Thymus (tissue), 11 donors: ENCODE results near the gene GALNT8. TPM values are rescaled to one million over a fixed set of nuclear protein-coding genes. Genes with fewer than 3 reads are reported as not detected.
"Not testable (repeated sequence)": the region's sequence is repeated elsewhere in the genome, so short reads cannot be mapped to it uniquely, and the experiment has no call there.

Experiments
- DNase-seq, 9 donors: peaks; one replicate each; pipeline ENCODE4 v3.0.0-alpha.2; 2013; ENCODE audit warnings: low spot score in 9 of 9, low read depth in 6 of 9, missing footprints in 1 of 9
- H3K27ac ChIP-seq, 2 donors: one replicate each; pipeline ENCODE4 v1.5.1; 2013; ENCODE audit warnings: control low read depth in 1 of 2, low read depth in 1 of 2, low read length in 1 of 2, mild to moderate bottlenecking in 1 of 2, moderate library complexity in 1 of 2
- H3K27me3 ChIP-seq, 2 donors: one replicate each; pipeline ENCODE4 v1.5.1; 2013; ENCODE audit warnings: low read length in 1 of 2; ENCODE audit not compliant: control insufficient read depth in 2 of 2, insufficient read depth in 1 of 2
- H3K36me3 ChIP-seq, 2 donors: one replicate each; pipeline ENCODE4 v1.5.1; 2013; ENCODE audit warnings: low read length in 1 of 2, mild to moderate bottlenecking in 1 of 2, moderate library complexity in 1 of 2; ENCODE audit not compliant: control insufficient read depth in 2 of 2, insufficient read depth in 2 of 2
- H3K4me1 ChIP-seq, 2 donors: one replicate each; pipeline ENCODE4 v1.5.1; 2013; ENCODE audit warnings: low read length in 2 of 2; ENCODE audit not compliant: control insufficient read depth in 2 of 2, insufficient read depth in 2 of 2
- H3K4me3 ChIP-seq, 2 donors: one replicate each; pipeline ENCODE4 v1.5.1; 2013; ENCODE audit warnings: low read length in 2 of 2, control low read depth in 1 of 2, mild to moderate bottlenecking in 1 of 2
- H3K9me3 ChIP-seq, 2 donors: one replicate each; pipeline ENCODE4 v1.5.1; 2013; ENCODE audit warnings: low read length in 1 of 2, mild to moderate bottlenecking in 1 of 2; ENCODE audit not compliant: control insufficient read depth in 2 of 2, insufficient read depth in 1 of 2
- WGBS: extraction: QIAGEN DNeasy Blood & Tissue Kit; methylation state at CpG from one replicate; pipeline ENCODE4 v1.1.7; 2013; 5-methylcytosine and 5-hydroxymethylcytosine counted together
- polyA plus RNA-seq: library from polyadenylated mRNA; stranded (reverse); fragments of 200-250 nt; gene quantifications from one replicate; pipeline ENCODE4 v1.2.3, GENCODE V29; 2013
- total RNA-seq: library from RNA; stranded (reverse); fragments of 120-200 nt; gene quantifications from one replicate; pipeline ENCODE4 v1.2.4, GENCODE V29; 2013
- donor health status: healthy.

Gene GALNT8
- total and polyA plus RNA-seq, 2 donors = 0.30 to 0.61 TPM

DNA sequence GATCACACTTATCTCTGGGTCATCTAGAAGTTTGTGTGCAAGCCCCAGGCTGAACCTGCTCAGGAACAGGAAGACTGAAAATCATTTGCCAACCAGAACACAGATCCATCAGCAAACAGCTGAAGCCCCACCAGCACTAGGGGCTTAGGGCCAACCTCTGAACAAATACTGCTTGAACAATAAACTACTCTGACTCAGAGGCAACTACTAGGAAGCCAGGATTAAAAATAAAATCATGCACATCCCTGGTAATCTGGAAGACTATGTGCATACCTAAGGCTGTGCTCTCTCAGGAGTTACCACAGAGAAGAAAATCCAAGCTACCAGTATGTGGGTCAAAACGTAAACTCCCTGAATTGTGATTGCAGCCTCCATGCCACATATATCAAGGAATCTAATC is 15.9 kb downstream of the GALNT8 start:
- peaks cover 0 to 7% of the 10 kb centered on the region in 2 donors for H3K27me3 ChIP-seq
- H3K4me3 ChIP-seq = no peak overlapping the region
- H3K9me3 ChIP-seq = no peaks in the 10 kb centered on the region
- H3K27ac ChIP-seq = no peak overlapping the region
- H3K36me3 ChIP-seq = no peaks in the 10 kb centered on the region
- DNase-seq = no peak
- H3K4me1 ChIP-seq = no peaks in the 10 kb centered on the region
- 97% methylated on average over 1 of the region's 1 CpG for WGBS

DNA sequence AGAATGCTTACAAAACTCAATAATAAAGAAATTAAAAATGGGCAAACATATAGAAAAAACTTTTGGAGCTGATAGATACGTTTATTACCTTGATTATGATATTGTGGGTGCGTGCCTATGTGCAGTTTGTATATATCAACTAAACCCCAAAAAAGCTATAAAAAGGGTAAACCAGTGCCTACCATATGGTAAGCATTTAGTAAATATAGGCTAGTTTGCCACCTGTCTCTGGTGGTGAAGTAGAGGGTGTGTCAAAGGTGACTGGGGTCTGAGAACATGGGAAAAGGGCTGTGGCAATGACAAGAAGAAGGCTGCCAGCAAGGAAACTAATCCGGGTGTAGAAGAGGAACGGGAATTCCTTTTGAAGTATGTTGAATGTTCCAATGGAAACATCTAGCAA is 18.3 kb downstream of the GALNT8 start:
- 95% methylated on average over 4 of the region's 4 CpGs for WGBS
- Histone ChIP-seq H3K27me3 (peaks cover 0 to 7% of the 10 kb centered on the region in 2 donors), H3K4me3 (no peak overlapping the region), H3K4me1 (no peaks in the 10 kb centered on the region), H3K9me3 (no peaks in the 10 kb centered on the region), H3K27ac (no peak overlapping the region), H3K36me3 (no peaks in the 10 kb centered on the region)
- no peak for DNase-seq

DNA sequence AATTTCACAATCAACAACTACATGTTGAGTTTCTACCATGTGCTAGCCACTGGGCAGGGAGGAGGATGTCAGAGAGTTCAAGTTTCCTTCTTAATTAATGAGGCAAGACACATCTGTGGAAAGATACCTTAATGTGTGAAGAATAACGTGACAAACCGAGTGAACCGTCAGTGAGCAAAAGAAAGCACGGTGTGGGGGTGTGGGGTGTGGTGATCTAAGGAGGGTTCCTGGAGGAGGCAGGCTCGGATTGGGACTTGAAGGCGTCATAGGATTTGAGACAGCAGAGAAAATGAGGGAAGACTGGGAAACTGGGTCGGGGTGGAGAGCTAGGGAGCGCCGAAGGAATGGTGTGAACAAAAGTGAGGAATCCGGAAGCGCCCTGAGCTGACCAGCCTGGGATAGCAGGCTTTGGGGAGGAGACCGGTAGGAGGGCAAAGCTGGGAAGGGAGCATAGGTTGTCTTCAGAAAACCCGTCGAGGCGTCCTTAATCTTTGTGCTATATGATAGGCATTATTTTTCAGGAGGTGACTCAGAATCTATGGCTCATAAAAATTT is 22.3 kb downstream of the GALNT8 start:
- no peaks in the 10 kb centered on the region for H3K9me3 ChIP-seq
- no peak overlapping the region for H3K4me3 ChIP-seq
- WGBS = 89% methylated on average over 15 of the region's 15 CpGs
- peaks cover 0 to 3% of the 10 kb centered on the region in 2 donors for H3K27me3 ChIP-seq
- H3K27ac ChIP-seq = no peak overlapping the region
- DNase-seq = no peak
- H3K4me1 ChIP-seq = no peaks in the 10 kb centered on the region
- H3K36me3 ChIP-seq = no peaks in the 10 kb centered on the region

DNA sequence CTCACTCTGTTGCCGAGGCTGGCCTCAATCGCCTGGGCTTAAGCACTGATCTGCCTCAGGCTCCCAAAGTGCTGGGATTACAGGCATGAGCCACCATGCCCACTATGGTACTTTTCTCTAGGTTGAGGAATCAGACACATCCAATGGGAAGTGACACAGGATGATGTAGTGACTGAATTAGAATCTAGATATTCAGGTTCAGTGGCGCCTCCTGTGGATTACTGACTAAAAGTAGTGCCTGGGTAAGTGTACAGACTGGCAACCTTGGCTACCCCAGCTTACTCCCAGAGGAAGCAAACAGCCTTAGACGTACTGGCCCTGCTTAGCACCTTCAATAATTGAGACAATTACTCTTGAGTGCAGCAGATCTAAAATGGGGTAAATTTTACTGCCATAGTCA is 22.8 kb downstream of the GALNT8 start:
- DNase-seq = no peak
- Histone ChIP-seq H3K9me3 (no peaks in the 10 kb centered on the region), H3K27ac (no peak overlapping the region), H3K36me3 (no peaks in the 10 kb centered on the region), H3K4me1 (no peaks in the 10 kb centered on the region), H3K27me3 (peaks cover 0 to 3% of the 10 kb centered on the region in 2 donors), H3K4me3 (no peak overlapping the region)
- WGBS = 94% methylated on average over 4 of the region's 4 CpGs

DNA sequence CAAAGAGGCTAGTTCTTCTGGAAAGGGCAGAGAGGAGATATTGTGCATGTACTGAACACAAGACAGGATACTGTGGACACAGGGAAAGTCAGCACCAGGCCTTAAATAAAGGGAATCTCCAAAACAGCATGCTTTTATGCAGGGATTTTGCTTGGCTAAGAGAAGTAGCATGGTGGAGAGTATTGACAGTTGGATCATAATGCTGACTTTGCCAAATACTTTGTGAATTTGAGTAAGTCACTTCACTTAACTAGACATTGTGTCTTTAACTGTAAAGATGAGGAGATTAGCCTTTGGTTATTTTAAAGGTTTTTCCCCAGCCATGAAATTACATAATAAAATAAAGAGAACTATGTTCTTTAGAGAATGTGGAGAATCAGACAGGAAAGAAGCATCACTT is 24.5 kb downstream of the GALNT8 start:
- Histone ChIP-seq H3K4me1 (no peaks in the 10 kb centered on the region), H3K27ac (no peak overlapping the region), H3K9me3 (no peaks in the 10 kb centered on the region), H3K4me3 (no peak overlapping the region), H3K27me3 (peaks cover 0 to 3% of the 10 kb centered on the region in 2 donors), H3K36me3 (no peaks in the 10 kb centered on the region)
- DNase-seq = no peak

DNA sequence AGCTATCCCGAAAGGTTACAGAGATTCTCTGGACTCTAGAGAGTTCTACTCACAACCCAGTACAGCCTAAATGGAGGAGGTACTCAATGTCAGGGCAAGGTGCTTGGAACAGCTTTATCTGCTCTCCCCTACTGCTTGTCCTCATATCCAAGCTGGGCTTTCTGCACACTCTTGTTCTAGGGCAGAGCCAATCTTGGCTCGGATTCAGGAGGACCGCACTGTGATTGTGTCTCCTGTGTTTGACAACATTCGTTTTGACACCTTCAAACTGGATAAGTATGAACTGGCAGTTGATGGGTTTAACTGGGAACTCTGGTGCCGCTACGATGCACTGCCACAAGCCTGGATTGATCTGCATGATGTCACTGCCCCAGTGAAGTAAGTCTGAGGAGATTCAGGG is 25.0 kb downstream of the GALNT8 start:
- Histone ChIP-seq H3K27me3 (no peaks in the 10 kb centered on the region), H3K27ac (no peak overlapping the region), H3K9me3 (no peaks in the 10 kb centered on the region), H3K4me3 (no peak overlapping the region), H3K36me3 (no peaks in the 10 kb centered on the region), H3K4me1 (no peaks in the 10 kb centered on the region)
- DNase-seq = no peak
- 93% methylated on average over 6 of the region's 6 CpGs for WGBS

DNA sequence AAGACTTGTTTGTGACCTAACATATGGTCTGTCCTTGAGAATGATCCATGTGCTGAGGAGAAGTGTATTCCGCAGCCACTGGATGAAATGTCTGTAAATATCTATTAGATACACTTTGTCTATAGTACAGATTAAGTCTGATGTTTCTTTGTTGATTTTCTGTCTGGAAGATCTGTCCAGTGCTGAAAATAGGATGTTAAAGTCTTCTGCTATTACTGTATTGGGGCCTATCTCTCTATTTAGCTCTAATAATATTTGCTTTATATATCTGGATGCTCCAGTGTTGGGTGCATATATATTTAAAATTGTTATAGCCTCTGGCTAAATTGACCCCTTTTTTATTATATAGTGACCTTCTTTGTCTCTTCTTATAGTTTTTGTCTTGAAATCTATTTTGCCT is 31.5 kb downstream of the GALNT8 start:
- not testable (repeated sequence) for H3K36me3 ChIP-seq, H3K27ac ChIP-seq, H3K4me1 ChIP-seq, DNase-seq, H3K27me3 ChIP-seq, H3K9me3 ChIP-seq, H3K4me3 ChIP-seq
- WGBS = 99% methylated on average over 1 of the region's 1 CpG

DNA sequence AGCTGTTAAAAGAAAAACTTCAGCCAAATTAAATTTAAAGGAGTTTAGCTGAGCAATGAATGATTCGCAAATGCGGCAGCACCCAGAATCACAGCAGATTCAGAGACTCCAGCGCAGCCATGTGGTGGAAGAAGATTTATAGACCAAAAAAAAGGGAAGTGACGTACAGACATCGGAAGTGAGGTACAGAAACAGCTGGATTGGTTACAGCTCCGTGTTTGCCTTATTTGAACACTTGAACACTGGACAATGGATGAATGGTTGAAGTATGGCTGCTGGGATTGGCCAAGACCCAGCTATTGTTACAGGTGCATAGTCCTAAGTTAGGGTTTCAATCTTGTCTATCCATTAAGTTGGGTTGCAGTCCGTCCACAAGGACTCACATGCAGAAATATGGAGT is 42.6 kb downstream of the GALNT8 start:
- no peaks in the 10 kb centered on the region for H3K36me3 ChIP-seq
- 55% methylated on average over 7 of the region's 7 CpGs for WGBS
- peaks cover 2 to 3% of the 10 kb centered on the region in 2 donors for H3K27me3 ChIP-seq
- no peaks in the 10 kb centered on the region for H3K4me1 ChIP-seq
- peaks cover 0 to 1% of the 10 kb centered on the region in 2 donors for H3K9me3 ChIP-seq
- H3K27ac ChIP-seq = no peak overlapping the region
- no peak overlapping the region for H3K4me3 ChIP-seq
- no peak for DNase-seq

DNA sequence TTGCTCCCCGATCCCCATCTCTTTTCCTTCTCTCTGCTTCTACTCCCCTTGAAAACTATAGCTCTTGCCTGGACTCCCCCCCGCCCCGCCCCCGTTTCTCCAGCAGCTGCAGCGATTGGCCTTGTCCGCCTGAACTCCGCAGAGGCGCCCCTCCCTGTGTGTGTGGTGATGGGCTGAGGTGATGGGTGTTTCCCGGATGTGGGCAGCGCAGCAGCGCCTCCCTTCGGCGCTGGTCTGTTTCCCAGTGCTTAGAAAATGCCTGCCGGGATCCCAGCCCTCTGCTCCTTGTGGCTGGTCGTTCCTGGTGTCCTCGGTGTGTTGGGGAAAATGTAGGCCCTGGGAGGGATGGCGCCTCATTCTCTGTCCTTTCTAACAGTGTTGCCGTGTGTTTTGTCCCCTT is 43.3 kb downstream of the GALNT8 start:
- WGBS = 68% methylated on average over 18 of the region's 18 CpGs
- Histone ChIP-seq H3K27ac (no peak overlapping the region), H3K27me3 (peaks cover 2 to 3% of the 10 kb centered on the region in 2 donors), H3K36me3 (no peaks in the 10 kb centered on the region), H3K9me3 (peaks cover 0 to 1% of the 10 kb centered on the region in 2 donors), H3K4me1 (no peaks in the 10 kb centered on the region), H3K4me3 (no peak overlapping the region)
- DNase-seq = peak in 1 of 9 donors; percentile 2

DNA sequence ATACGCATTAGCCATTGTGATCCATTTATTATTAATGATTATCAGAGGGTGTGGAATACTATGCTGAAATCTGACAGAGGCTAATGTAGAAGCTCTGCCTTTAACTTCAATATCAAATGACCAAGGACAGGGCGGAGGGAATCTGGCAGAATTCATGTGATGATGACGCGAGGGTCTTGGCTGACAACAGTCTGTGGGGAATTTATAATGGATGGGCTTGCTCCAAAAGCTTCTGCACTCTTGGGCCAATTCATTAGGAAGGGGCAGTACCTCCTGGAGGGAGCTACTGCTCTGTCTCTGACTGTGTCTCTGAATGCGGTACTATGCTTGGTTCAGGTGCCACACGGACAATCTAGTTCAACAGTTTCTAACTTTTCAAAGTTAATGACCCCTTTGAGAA is 46.2 kb downstream of the GALNT8 start:
- no peaks in the 10 kb centered on the region for H3K36me3 ChIP-seq
- no peak overlapping the region for H3K27ac ChIP-seq
- no peaks in the 10 kb centered on the region for H3K4me1 ChIP-seq
- H3K4me3 ChIP-seq = no peak overlapping the region
- H3K9me3 ChIP-seq = no peaks in the 10 kb centered on the region
- H3K27me3 ChIP-seq = peaks cover 0 to 2% of the 10 kb centered on the region in 2 donors
- no peak for DNase-seq
- 97% methylated on average over 6 of the region's 6 CpGs for WGBS
